HepG2 (cell line): Measurements from ENCODE around the gene SLC10A1. TPM values are rescaled to one million over a fixed set of nuclear protein-coding genes. Genes with fewer than 3 reads are reported as not detected.
A peak's percentile ranks its signal among the peaks of the same experiment; 100 is the strongest.

Experiments used
- CREB1 ChIP-seq, 2 experiments: fragments of 450-650 bp in 1 of 2; IDR thresholded peaks; 2 replicates each; pipeline ENCODE4 v1.6.1; 2016 to 2017; ENCODE audit warnings: control low read depth in 1 of 2, mild to moderate bottlenecking in 1 of 2, missing compliant biosample characterization in 1 of 2, missing genetic modification characterization in 1 of 2
- FOXJ3 ChIP-seq: sonication (generic); formaldehyde crosslinking; IDR thresholded peaks from 2 replicates; pipeline ENCODE4 v1.4.0; 2020; ENCODE audit warnings: missing genetic modification reagents, mild to moderate bottlenecking, borderline replicate concordance
- HDAC2 ChIP-seq: sonication (generic); formaldehyde crosslinking; IDR thresholded peaks from 2 replicates; pipeline ENCODE4 v1.4.0; 2020; ENCODE audit warnings: missing genetic modification reagents
- NBN ChIP-seq: fragments of 450-650 bp; conservative IDR thresholded peaks from 2 replicates; pipeline ENCODE4 v1.6.1; 2017
- PPARG ChIP-seq: conservative IDR thresholded peaks from 2 replicates; pipeline ENCODE4 v1.6.1; 2016; ENCODE audit warnings: missing biosample characterization, missing genetic modification reagents
- RXRB ChIP-seq: IDR thresholded peaks from 2 replicates; pipeline ENCODE4 v1.6.1; 2016; ENCODE audit warnings: borderline replicate concordance, missing genetic modification reagents, missing compliant biosample characterization
- SP4 ChIP-seq: sonication (generic); formaldehyde crosslinking; IDR thresholded peaks from 2 replicates; pipeline ENCODE4 v1.8.1; 2023; ENCODE audit warnings: mild to moderate bottlenecking, missing genetic modification reagents
- SRF ChIP-seq: IDR thresholded peaks from 2 replicates; pipeline ENCODE4 v1.6.1; 2011; ENCODE audit warnings: mild to moderate bottlenecking, low read depth, low read length, moderate library complexity
- ZNF136 ChIP-seq: sonication (generic); formaldehyde crosslinking; IDR thresholded peaks from 2 replicates; pipeline ENCODE4 v1.8.1; 2022; ENCODE audit warnings: low read depth, mild to moderate bottlenecking, moderate library complexity, missing genetic modification reagents
- ZNF17 ChIP-seq: sonication (generic); formaldehyde crosslinking; IDR thresholded peaks from 2 replicates; pipeline ENCODE4 v1.5.0; 2020; ENCODE audit warnings: mild to moderate bottlenecking, missing genetic modification reagents
- ZNF235 ChIP-seq: sonication (generic); formaldehyde crosslinking; IDR thresholded peaks from 2 replicates; pipeline ENCODE4 v1.8.1; 2023; ENCODE audit warnings: mild to moderate bottlenecking, missing genetic modification reagents, borderline replicate concordance
- ZNF850 ChIP-seq: sonication (generic); formaldehyde crosslinking; conservative IDR thresholded peaks from 2 replicates; pipeline ENCODE4 v1.9.0; 2021; ENCODE audit warnings: mild to moderate bottlenecking, missing genetic modification reagents
- polyA plus RNA-seq, 8 experiments: library from polyadenylated mRNA; depleted of rRNA in 3 of 8; stranded (reverse) in 7 of 8; unstranded in 1 of 8; fragments of >200 nt; fragmentation: Illumina TruSeq in 4 of 8; extraction: Trizol in 4 of 8; gene quantifications; 2 replicates each; pipeline versions ENCODE4 v1.2.1 to v1.2.3, GENCODE V29; 2011 to 2016; ENCODE audit warnings: low read depth in 4 of 8, missing spikeins in 1 of 8, mixed read lengths in 1 of 8; ENCODE audit not compliant: insufficient read depth in 1 of 8
- total RNA-seq, 5 experiments: library from RNA; depleted of rRNA; stranded (reverse); fragments of >200 nt; fragmentation: Illumina TruSeq; extraction: Trizol; gene quantifications; 2 replicates each; pipeline ENCODE4 v1.2.3, GENCODE V29; 2016; ENCODE audit warnings: low read depth in 1 of 5
- TF ChIP-seq, protein P1 (sequence below): sonication (generic); formaldehyde crosslinking; IDR thresholded peaks from 2 replicates; pipeline ENCODE4 v1.5.0; 2020; ENCODE audit warnings: mild to moderate bottlenecking, missing genetic modification reagents, borderline replicate concordance
- TF ChIP-seq, protein P2 (sequence below): sonication (generic); formaldehyde crosslinking; IDR thresholded peaks from 2 replicates; pipeline ENCODE4 v1.4.0; 2020; ENCODE audit warnings: missing genetic modification reagents
- TF ChIP-seq, protein P3 (sequence below): sonication (generic); formaldehyde crosslinking; IDR thresholded peaks from 2 replicates; pipeline ENCODE4 v1.5.1; 2020; ENCODE audit warnings: mild to moderate bottlenecking, missing genetic modification reagents, borderline replicate concordance
- TF ChIP-seq, protein P4 (sequence below): sonication (generic); formaldehyde crosslinking; IDR thresholded peaks from 2 replicates; pipeline ENCODE4 v1.5.0; 2020; ENCODE audit warnings: missing genetic modification reagents
- TF ChIP-seq, protein P5 (sequence below): IDR thresholded peaks from 2 replicates; pipeline ENCODE4 v1.6.1; 2016; ENCODE audit warnings: missing genetic modification reagents, missing compliant biosample characterization

Gene SLC10A1
- total and polyA plus RNA-seq, 2 of the 13 experiments (the other 11 are each of a cell fraction or from before 2014, with no cell fraction given) = 0.17 TPM; not detected in 1

DNA sequence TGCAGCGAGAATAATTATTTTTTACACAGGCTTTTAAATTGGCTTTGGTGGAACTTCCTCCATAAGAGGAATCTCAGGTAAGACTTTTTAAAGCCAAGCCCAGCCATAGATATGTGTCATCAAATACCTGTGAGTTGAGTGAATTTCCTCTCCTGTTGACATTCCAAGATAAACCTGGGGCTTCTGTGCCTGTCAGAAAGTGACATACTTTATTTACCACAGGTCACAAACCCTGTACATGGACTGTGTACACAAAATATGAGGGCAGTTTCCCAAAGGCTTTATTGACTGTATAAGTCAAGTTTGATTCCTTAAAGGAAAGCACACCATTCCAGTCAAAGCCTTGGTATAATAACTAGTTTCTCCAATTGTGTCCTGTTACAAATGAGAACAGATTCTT lies 56.0 kb downstream of the SLC10A1 start (continued):
- TF ChIP-seq, protein P1, sequence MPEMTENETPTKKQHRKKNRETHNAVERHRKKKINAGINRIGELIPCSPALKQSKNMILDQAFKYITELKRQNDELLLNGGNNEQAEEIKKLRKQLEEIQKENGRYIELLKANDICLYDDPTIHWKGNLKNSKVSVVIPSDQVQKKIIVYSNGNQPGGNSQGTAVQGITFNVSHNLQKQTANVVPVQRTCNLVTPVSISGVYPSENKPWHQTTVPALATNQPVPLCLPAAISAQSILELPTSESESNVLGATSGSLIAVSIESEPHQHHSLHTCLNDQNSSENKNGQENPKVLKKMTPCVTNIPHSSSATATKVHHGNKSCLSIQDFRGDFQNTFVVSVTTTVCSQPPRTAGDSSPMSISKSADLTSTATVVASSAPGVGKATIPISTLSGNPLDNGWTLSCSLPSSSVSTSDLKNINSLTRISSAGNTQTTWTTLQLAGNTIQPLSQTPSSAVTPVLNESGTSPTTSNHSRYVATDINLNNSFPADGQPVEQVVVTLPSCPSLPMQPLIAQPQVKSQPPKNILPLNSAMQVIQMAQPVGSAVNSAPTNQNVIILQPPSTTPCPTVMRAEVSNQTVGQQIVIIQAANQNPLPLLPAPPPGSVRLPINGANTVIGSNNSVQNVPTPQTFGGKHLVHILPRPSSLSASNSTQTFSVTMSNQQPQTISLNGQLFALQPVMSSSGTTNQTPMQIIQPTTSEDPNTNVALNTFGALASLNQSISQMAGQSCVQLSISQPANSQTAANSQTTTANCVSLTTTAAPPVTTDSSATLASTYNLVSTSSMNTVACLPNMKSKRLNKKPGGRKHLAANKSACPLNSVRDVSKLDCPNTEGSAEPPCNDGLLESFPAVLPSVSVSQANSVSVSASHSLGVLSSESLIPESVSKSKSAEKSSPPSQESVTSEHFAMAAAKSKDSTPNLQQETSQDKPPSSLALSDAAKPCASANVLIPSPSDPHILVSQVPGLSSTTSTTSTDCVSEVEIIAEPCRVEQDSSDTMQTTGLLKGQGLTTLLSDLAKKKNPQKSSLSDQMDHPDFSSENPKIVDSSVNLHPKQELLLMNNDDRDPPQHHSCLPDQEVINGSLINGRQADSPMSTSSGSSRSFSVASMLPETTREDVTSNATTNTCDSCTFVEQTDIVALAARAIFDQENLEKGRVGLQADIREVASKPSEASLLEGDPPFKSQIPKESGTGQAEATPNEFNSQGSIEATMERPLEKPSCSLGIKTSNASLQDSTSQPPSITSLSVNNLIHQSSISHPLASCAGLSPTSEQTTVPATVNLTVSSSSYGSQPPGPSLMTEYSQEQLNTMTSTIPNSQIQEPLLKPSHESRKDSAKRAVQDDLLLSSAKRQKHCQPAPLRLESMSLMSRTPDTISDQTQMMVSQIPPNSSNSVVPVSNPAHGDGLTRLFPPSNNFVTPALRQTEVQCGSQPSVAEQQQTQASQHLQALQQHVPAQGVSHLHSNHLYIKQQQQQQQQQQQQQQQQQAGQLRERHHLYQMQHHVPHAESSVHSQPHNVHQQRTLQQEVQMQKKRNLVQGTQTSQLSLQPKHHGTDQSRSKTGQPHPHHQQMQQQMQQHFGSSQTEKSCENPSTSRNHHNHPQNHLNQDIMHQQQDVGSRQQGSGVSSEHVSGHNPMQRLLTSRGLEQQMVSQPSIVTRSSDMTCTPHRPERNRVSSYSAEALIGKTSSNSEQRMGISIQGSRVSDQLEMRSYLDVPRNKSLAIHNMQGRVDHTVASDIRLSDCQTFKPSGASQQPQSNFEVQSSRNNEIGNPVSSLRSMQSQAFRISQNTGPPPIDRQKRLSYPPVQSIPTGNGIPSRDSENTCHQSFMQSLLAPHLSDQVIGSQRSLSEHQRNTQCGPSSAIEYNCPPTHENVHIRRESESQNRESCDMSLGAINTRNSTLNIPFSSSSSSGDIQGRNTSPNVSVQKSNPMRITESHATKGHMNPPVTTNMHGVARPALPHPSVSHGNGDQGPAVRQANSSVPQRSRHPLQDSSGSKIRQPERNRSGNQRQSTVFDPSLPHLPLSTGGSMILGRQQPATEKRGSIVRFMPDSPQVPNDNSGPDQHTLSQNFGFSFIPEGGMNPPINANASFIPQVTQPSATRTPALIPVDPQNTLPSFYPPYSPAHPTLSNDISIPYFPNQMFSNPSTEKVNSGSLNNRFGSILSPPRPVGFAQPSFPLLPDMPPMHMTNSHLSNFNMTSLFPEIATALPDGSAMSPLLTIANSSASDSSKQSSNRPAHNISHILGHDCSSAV (CRISPR knock-in tag) = no peak
- TF ChIP-seq, protein P2, sequence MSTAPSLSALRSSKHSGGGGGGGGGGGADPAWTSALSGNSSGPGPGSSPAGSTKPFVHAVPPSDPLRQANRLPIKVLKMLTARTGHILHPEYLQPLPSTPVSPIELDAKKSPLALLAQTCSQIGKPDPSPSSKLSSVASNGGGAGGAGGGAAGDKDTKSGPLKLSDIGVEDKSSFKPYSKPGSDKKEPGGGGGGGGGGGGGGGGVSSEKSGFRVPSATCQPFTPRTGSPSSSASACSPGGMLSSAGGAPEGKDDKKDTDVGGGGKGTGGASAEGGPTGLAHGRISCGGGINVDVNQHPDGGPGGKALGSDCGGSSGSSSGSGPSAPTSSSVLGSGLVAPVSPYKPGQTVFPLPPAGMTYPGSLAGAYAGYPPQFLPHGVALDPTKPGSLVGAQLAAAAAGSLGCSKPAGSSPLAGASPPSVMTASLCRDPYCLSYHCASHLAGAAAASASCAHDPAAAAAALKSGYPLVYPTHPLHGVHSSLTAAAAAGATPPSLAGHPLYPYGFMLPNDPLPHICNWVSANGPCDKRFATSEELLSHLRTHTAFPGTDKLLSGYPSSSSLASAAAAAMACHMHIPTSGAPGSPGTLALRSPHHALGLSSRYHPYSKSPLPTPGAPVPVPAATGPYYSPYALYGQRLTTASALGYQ = peak; percentile 33; the same call in 1 of the 2 replicates
- 0 out of 2 replicates have a peak, but pooled peaks have one; percentile 16 for TF ChIP-seq PPARG (CRISPR knock-in tag)
- TF ChIP-seq ZNF136 = no peak
- TF ChIP-seq, protein P3, sequence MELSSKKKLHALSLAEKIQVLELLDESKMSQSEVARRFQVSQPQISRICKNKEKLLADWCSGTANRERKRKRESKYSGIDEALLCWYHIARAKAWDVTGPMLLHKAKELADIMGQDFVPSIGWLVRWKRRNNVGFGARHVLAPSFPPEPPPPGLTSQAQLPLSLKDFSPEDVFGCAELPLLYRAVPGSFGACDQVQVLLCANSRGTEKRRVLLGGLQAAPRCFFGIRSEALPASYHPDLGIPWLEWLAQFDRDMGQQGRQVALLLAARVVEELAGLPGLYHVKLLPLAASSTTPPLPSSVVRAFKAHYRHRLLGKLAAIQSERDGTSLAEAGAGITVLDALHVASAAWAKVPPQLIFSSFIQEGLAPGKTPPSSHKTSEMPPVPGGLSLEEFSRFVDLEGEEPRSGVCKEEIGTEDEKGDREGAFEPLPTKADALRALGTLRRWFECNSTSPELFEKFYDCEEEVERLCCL = no peak
- TF ChIP-seq NBN = no peak
- TF ChIP-seq ZNF17 (CRISPR knock-in tag) = no peak
- TF ChIP-seq RXRB (CRISPR knock-in tag) = peak; percentile 61; the same call in 1 of the 2 replicates
- TF ChIP-seq FOXJ3 (CRISPR knock-in tag) = peak; percentile 56; the same call in 1 of the 2 replicates
- TF ChIP-seq SP4 (CRISPR knock-in tag) = no peak
- TF ChIP-seq ZNF235 (CRISPR knock-in tag) = no peak
- no peak for TF ChIP-seq ZNF850
- no peak for TF ChIP-seq CREB1 (IDR thresholded peaks at IDR 0.05)
- peak; percentile 24; the same call in 1 of the 2 replicates for TF ChIP-seq CREB1 (CRISPR knock-in tag; IDR thresholded peaks at IDR 0.05)
- TF ChIP-seq, protein P4, sequence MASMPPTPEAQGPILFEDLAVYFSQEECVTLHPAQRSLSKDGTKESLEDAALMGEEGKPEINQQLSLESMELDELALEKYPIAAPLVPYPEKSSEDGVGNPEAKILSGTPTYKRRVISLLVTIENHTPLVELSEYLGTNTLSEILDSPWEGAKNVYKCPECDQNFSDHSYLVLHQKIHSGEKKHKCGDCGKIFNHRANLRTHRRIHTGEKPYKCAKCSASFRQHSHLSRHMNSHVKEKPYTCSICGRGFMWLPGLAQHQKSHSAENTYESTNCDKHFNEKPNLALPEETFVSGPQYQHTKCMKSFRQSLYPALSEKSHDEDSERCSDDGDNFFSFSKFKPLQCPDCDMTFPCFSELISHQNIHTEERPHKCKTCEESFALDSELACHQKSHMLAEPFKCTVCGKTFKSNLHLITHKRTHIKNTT = no peak
- TF ChIP-seq, protein P5, sequence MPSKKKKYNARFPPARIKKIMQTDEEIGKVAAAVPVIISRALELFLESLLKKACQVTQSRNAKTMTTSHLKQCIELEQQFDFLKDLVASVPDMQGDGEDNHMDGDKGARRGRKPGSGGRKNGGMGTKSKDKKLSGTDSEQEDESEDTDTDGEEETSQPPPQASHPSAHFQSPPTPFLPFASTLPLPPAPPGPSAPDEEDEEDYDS (CRISPR knock-in tag) = 0 out of 2 replicates have a peak, but pooled peaks have one; percentile 15
- TF ChIP-seq HDAC2 (CRISPR knock-in tag) = peak; percentile 53; the same call in 1 of the 2 replicates
- no peak for TF ChIP-seq SRF
